Body of pancreas (tissue), 4 donors: Measurements from ENCODE around the gene TYW3. TPM values are rescaled to one million over a fixed set of nuclear protein-coding genes. Genes with fewer than 3 reads are reported as not detected.
A peak's percentile ranks its signal among the peaks of the same experiment; 100 is the strongest.

ENCODE experiments used
- ATAC-seq: fragments of 150-250 bp; one replicate; pipeline ENCODE4 v1.9.1; 2016
- DNase-seq, 4 donors: peaks; one replicate each; pipeline ENCODE4 v3.0.0-alpha.2; 2019
- H3K27ac ChIP-seq, 4 donors: fragments of 200-600 bp; sonication (generic); 1 replicate in 3 of 4; 2 replicates in 1 of 4; pipeline versions ENCODE4 v1.5.1 to v1.6.1; 2016 to 2019; ENCODE audit warnings: mild to moderate bottlenecking in 1 of 4, mixed read lengths in 1 of 4, moderate library complexity in 1 of 4
- H3K27me3 ChIP-seq, 2 donors: fragments of 200-600 bp; sonication (generic); one replicate each; pipeline ENCODE4 v1.6.0; 2016; ENCODE audit warnings: mild to moderate bottlenecking in 1 of 2
- H3K36me3 ChIP-seq, 2 donors: fragments of 200-600 bp; sonication (generic); replicated peaks in 1 of 2; 2 replicates each; pipeline ENCODE4 v1.5.1; 2016; ENCODE audit warnings: low read depth in 2 of 2; ENCODE audit not compliant: insufficient read depth in 1 of 2
- H3K4me1 ChIP-seq: fragments of 200-600 bp; sonication (generic); one replicate; pipeline ENCODE4 v1.6.0; 2016
- H3K4me3 ChIP-seq, 2 donors: fragments of 200-600 bp; sonication (generic); 1 replicate in 1 of 2; 2 replicates in 1 of 2; pipeline ENCODE4 v1.5.1; 2016 to 2019
- H3K9me3 ChIP-seq, 3 donors: fragments of 200-600 bp; sonication (generic); 1 replicate in 2 of 3; 2 replicates in 1 of 3; pipeline ENCODE4 v1.5.1; 2016
- CTCF ChIP-seq, 7 experiments: fragments of 450-650 bp in 4 of 7; fragments of 200-600 bp in 3 of 7; sonication (generic) in 3 of 7; IDR thresholded peaks; one replicate each; pipeline ENCODE4 v1.5.1; 2016 to 2019; ENCODE audit warnings: antibody characterized with exemption in 7 of 7
- POLR2A ChIP-seq, 3 donors: fragments of 450-650 bp; IDR thresholded peaks; one replicate each; pipeline ENCODE4 v1.6.1; 2016; ENCODE audit warnings: antibody characterized with exemption in 3 of 3, mild to moderate bottlenecking in 2 of 3
- WGBS, 2 donors: methylation state at CpG; one replicate each; pipeline ENCODE4 v1.1.5; 2017; 5-methylcytosine and 5-hydroxymethylcytosine counted together
- intact Hi-C: fragments of 100-400 bp; cut with DNase I; formaldehyde crosslinking; loops from one replicate; pipeline ENCODE4 v1.15.1; 2023
- total RNA-seq, 2 donors: library from RNA; depleted of rRNA; stranded (reverse); fragments of >200 nt; gene quantifications; one replicate each; pipeline ENCODE4 v1.1.0, GENCODE V29; 2016

The TYW3 gene
- total RNA-seq, 2 donors from 2014 or later: 8.6 to 15.3 TPM

GRCh38 chr1:74689621-74690363 lies 43.2 kb upstream of the TYW3 start:
- H3K4me1 ChIP-seq: peaks cover 11% of the 10 kb centered on the region
- H3K27ac ChIP-seq: no peak overlapping the region
- 14 to 16% methylated on average over 5 of the region's 5 CpGs for WGBS, 2 donors
- no peaks in the 10 kb centered on the region for H3K9me3 ChIP-seq
- ATAC-seq: peak; percentile 80
- no peaks in the 10 kb centered on the region for H3K27me3 ChIP-seq
- TF ChIP-seq POLR2A (IDR thresholded peaks at IDR 0.05) (no peak), CTCF (IDR thresholded peaks at IDR 0.05) (peak; percentile 59 to 92 (median 89))
- intact Hi-C loops: no loop called here
- H3K4me3 ChIP-seq: no peak overlapping the region
- DNase-seq: peak; percentile 48 to 70 (median 56)
- H3K36me3 ChIP-seq: no peaks in the 10 kb centered on the region

- intact Hi-C loops: no loop called here
- DNase-seq: no peak
- H3K27ac ChIP-seq: no peak overlapping the region
- TF ChIP-seq POLR2A (IDR thresholded peaks at IDR 0.05): no peak
- TF ChIP-seq CTCF (IDR thresholded peaks at IDR 0.05): no peak
- no peak for ATAC-seq
- H3K9me3 ChIP-seq: no peaks in the 10 kb centered on the region
- H3K27me3 ChIP-seq: no peaks in the 10 kb centered on the region
- H3K4me1 ChIP-seq: peaks cover 11% of the 10 kb centered on the region
- WGBS, 2 donors: 1 to 25% methylated on average over 2 of the region's 2 CpGs
- H3K4me3 ChIP-seq: no peak overlapping the region
- H3K36me3 ChIP-seq: no peaks in the 10 kb centered on the region
Measured at GRCh38 chr1:74690364-74690696, 42.6 kb upstream of the TYW3 start.

- H3K9me3 ChIP-seq: no peaks in the 10 kb centered on the region
- TF ChIP-seq POLR2A (IDR thresholded peaks at IDR 0.05): no peak
- no peak for TF ChIP-seq CTCF (IDR thresholded peaks at IDR 0.05)
- intact Hi-C loops: no loop called here
- DNase-seq (no peak), ATAC-seq (no peak)
- WGBS, 2 donors: 46 to 58% methylated on average over 4 of the region's 4 CpGs
- peaks cover 11% of the 10 kb centered on the region for H3K4me1 ChIP-seq
- no peaks in the 10 kb centered on the region for H3K36me3 ChIP-seq
- no peaks in the 10 kb centered on the region for H3K27me3 ChIP-seq
- no peak overlapping the region for H3K4me3 ChIP-seq
- H3K27ac ChIP-seq: no peak overlapping the region
Measured at GRCh38 chr1:74690909-74691308, 42.0 kb upstream of the TYW3 start.

GRCh38 chr1:74693473-74693872 lies 39.5 kb upstream of the TYW3 start:
- TF ChIP-seq CTCF (IDR thresholded peaks at IDR 0.05) (no peak), POLR2A (IDR thresholded peaks at IDR 0.05) (no peak)
- H3K4me1 ChIP-seq: peaks cover 11% of the 10 kb centered on the region
- DNase-seq: no peak
- no peaks in the 10 kb centered on the region for H3K27me3 ChIP-seq
- no peak overlapping the region for H3K4me3 ChIP-seq
- ATAC-seq: no peak
- 88% methylated on average over 2 of the region's 2 CpGs for WGBS, 2 donors
- H3K36me3 ChIP-seq: no peaks in the 10 kb centered on the region
- no peaks in the 10 kb centered on the region for H3K9me3 ChIP-seq
- intact Hi-C loops: no loop called here
- H3K27ac ChIP-seq: no peak overlapping the region

- no peaks in the 10 kb centered on the region for H3K36me3 ChIP-seq
- H3K27me3 ChIP-seq: no peaks in the 10 kb centered on the region
- H3K4me1 ChIP-seq: no peaks in the 10 kb centered on the region
- no peak for DNase-seq
- TF ChIP-seq POLR2A (IDR thresholded peaks at IDR 0.05) (no peak), CTCF (IDR thresholded peaks at IDR 0.05) (no peak)
- no peak overlapping the region for H3K27ac ChIP-seq
- intact Hi-C loops: no loop called here
- H3K9me3 ChIP-seq: no peaks in the 10 kb centered on the region
- ATAC-seq: no peak
- 39 to 48% methylated on average over 2 of the region's 2 CpGs for WGBS, 2 donors
- no peak overlapping the region for H3K4me3 ChIP-seq
Measured at GRCh38 chr1:74697832-74698231, 35.1 kb upstream of the TYW3 start.
